Stimulated activated CD4-positive, alpha-beta T cell treated with anti-CD3 and anti-CD28 coated beads, Interleukin-12 subunit alpha, Interleukin-12 subunit beta, amount 100 ng/mL, for 24 hours (primary cell): Measurements from ENCODE around the gene NFIB.

Experiments
- DNase-seq, 2 experiments: peaks; one replicate each; pipeline ENCODE4 v3.0.0-alpha.2; 2020; ENCODE audit warnings: low read depth in 2 of 2

The NFIB gene

GRCh38 chr9:14278291-14278721 lies 35.6 kb downstream of the NFIB start:
- DNase-seq, result no peak

GRCh38 chr9:14277761-14278160 lies 36.2 kb downstream of the NFIB start:
- DNase-seq, result no peak

- DNase-seq, result no peak
Observed at GRCh38 chr9:14277244-14277643, 36.7 kb downstream of the NFIB start.

- no peak for DNase-seq
Observed at GRCh38 chr9:14275331-14275730, 38.6 kb downstream of the NFIB start.

- no peak for DNase-seq
Observed at GRCh38 chr9:14273696-14274121, 40.2 kb downstream of the NFIB start.

- DNase-seq, result no peak
Observed at GRCh38 chr9:14272927-14273528, 40.9 kb downstream of the NFIB start.

- no peak for DNase-seq
Observed at GRCh38 chr9:14271093-14271673, 42.8 kb downstream of the NFIB start.

GRCh38 chr9:14270358-14271092 lies 43.4 kb downstream of the NFIB start:
- no peak for DNase-seq

GRCh38 chr9:14269916-14270315 lies 44.0 kb downstream of the NFIB start:
- no peak for DNase-seq

GRCh38 chr9:14263707-14264483 lies 50.0 kb downstream of the NFIB start:
- no peak for DNase-seq

- no peak for DNase-seq
Observed at GRCh38 chr9:14262827-14263226, 51.1 kb downstream of the NFIB start.

GRCh38 chr9:14261616-14262015 lies 52.3 kb downstream of the NFIB start:
- no peak for DNase-seq

- DNase-seq, result no peak
Observed at GRCh38 chr9:14260101-14260500, 53.8 kb downstream of the NFIB start.

- no peak for DNase-seq
Observed at GRCh38 chr9:14258660-14259239, 55.2 kb downstream of the NFIB start.

- no peak for DNase-seq
Observed at GRCh38 chr9:14258156-14258555, 55.8 kb downstream of the NFIB start.

- DNase-seq, result no peak
Observed at GRCh38 chr9:14256588-14256987, 57.4 kb downstream of the NFIB start.

- no peak for DNase-seq
Observed at GRCh38 chr9:14251154-14252071, 62.5 kb downstream of the NFIB start.

- no peak for DNase-seq
Observed at GRCh38 chr9:14250794-14251153, 63.2 kb downstream of the NFIB start.

GRCh38 chr9:14249527-14249926 lies 64.4 kb downstream of the NFIB start:
- no peak for DNase-seq

GRCh38 chr9:14248149-14248548 lies 65.8 kb downstream of the NFIB start:
- DNase-seq, result no peak

- no peak for DNase-seq
Observed at GRCh38 chr9:14247577-14247976, 66.4 kb downstream of the NFIB start.
